IMR-90 (cell line): Measurements from ENCODE around the gene USP28. TPM values are rescaled to one million over a fixed set of nuclear protein-coding genes. Genes with fewer than 3 reads are reported as not detected.

Source experiments
- ATAC-seq: fragments of 200-7000 bp; cut with Tn5 transposase; 2 replicates; pipeline ENCODE4 v1.9.1; 2020; ENCODE audit warnings: low read depth, mild to moderate bottlenecking, moderate library complexity
- BruUV-seq: library from RNA; stranded (reverse); fragments of 400-500 nt; replicated peaks from 2 replicates; lab custom pipeline; 2021; lab: Mats Ljungman, UMichigan
- CTCF ChIA-PET: fragments of 300-600 bp; formaldehyde crosslinking; extraction: SDS; loops from one replicate; lab custom pipeline; 2021; ENCODE audit warnings: antibody characterized with exemption; lab: Yijun Ruan, JAX
- POLR2A ChIA-PET: fragments of 300-600 bp; sonication (Branson Sonifier 250); formaldehyde crosslinking; loops from one replicate; lab custom pipeline; 2022; ENCODE audit warnings: antibody characterized with exemption; ENCODE audit not compliant: unreplicated experiment; lab: Charles Lee
- DNase-seq: peaks from one replicate; pipeline ENCODE4 v3.0.0; 2013
- H2AFZ ChIP-seq: replicated peaks from 2 replicates; pipeline ENCODE3; 2013; ENCODE audit warnings: low read length, mild to moderate bottlenecking; ENCODE audit not compliant: poor library complexity
- H2AK5ac ChIP-seq: 2 replicates; pipeline ENCODE4 v1.6.1; 2013; ENCODE audit warnings: low read depth, low read length, inconsistent platforms
- H2AK9ac ChIP-seq: replicated peaks from 2 replicates; pipeline ENCODE3; 2013; ENCODE audit warnings: mild to moderate bottlenecking, low read depth, low read length, moderate library complexity; ENCODE audit not compliant: poor library complexity
- H2BK120ac ChIP-seq: 2 replicates; pipeline ENCODE4 v1.6.1; 2013; ENCODE audit warnings: low read depth, low read length, inconsistent platforms
- H2BK15ac ChIP-seq: 3 replicates; pipeline ENCODE4 v1.6.1; 2013; ENCODE audit warnings: low read depth, low read length, inconsistent platforms
- H2BK20ac ChIP-seq: 2 replicates; pipeline ENCODE4 v1.6.1; 2013; ENCODE audit warnings: low read depth, mild to moderate bottlenecking, inconsistent platforms, low read length, moderate library complexity
- H2BK5ac ChIP-seq: 2 replicates; pipeline ENCODE4 v1.6.1; 2013; ENCODE audit warnings: mild to moderate bottlenecking, low read depth, low read length, inconsistent platforms; ENCODE audit not compliant: poor library complexity, severe bottlenecking
- H3K14ac ChIP-seq: replicated peaks from 2 replicates; pipeline ENCODE4 v1.6.1; 2013; ENCODE audit warnings: low read depth, low read length, inconsistent platforms
- H3K18ac ChIP-seq: 2 replicates; pipeline ENCODE4 v1.6.1; 2013; ENCODE audit warnings: low read depth, low read length, control low read depth
- H3K23ac ChIP-seq: 2 replicates; pipeline ENCODE4 v1.6.1; 2013; ENCODE audit warnings: low read depth, low read length, inconsistent platforms
- H3K27ac ChIP-seq: 2 replicates; pipeline ENCODE4 v1.5.1; 2013; ENCODE audit warnings: mild to moderate bottlenecking, control low read depth, low read length; ENCODE audit not compliant: insufficient read depth
- H3K27me3 ChIP-seq: 2 replicates; pipeline ENCODE4 v1.6.1; 2013; ENCODE audit warnings: low read length; ENCODE audit not compliant: control insufficient read depth, insufficient read depth
- H3K36me3 ChIP-seq: 2 replicates; pipeline ENCODE4 v1.6.1; 2013; ENCODE audit warnings: low read length, mixed read lengths; ENCODE audit not compliant: control insufficient read depth, insufficient read depth
- H3K4ac ChIP-seq: 2 replicates; pipeline ENCODE4 v1.6.1; 2013; ENCODE audit warnings: low read depth, low read length, inconsistent platforms
- H3K4me1 ChIP-seq: 2 replicates; pipeline ENCODE4 v1.6.1; 2013; ENCODE audit warnings: low read length, mixed read lengths; ENCODE audit not compliant: control insufficient read depth, insufficient read depth
- H3K4me2 ChIP-seq: 2 replicates; pipeline ENCODE4 v1.6.1; 2013; ENCODE audit warnings: low read depth, mild to moderate bottlenecking, control low read depth, low read length, moderate library complexity
- H3K4me3 ChIP-seq: 2 replicates; pipeline ENCODE4 v1.5.1; 2013; ENCODE audit warnings: low read depth, mild to moderate bottlenecking, control low read depth, low read length, moderate library complexity; ENCODE audit not compliant: insufficient read depth
- H3K56ac ChIP-seq: 2 replicates; pipeline ENCODE4 v1.6.1; 2013; ENCODE audit warnings: low read length, inconsistent platforms; ENCODE audit not compliant: insufficient read depth; ENCODE audit errors: extremely low read depth
- H3K79me1 ChIP-seq, 2 experiments: 2 replicates each; pipeline ENCODE4 v1.6.1; 2013; ENCODE audit warnings: low read length in 2 of 2, inconsistent platforms in 1 of 2, low read depth in 1 of 2
- H3K9ac ChIP-seq: 2 replicates; pipeline ENCODE4 v1.6.1; 2013; ENCODE audit warnings: low read depth, low read length, control low read depth
- H3K9me1 ChIP-seq: 2 replicates; pipeline ENCODE4 v1.6.1; 2013; ENCODE audit warnings: low read length, inconsistent platforms; ENCODE audit not compliant: insufficient read depth
- H3K9me3 ChIP-seq: 2 replicates; pipeline ENCODE4 v1.6.1; 2013; ENCODE audit warnings: low read length; ENCODE audit not compliant: control insufficient read depth, insufficient read depth
- H4K20me1 ChIP-seq: 2 replicates; pipeline ENCODE4 v1.6.1; 2013; ENCODE audit warnings: low read length, inconsistent platforms; ENCODE audit not compliant: insufficient read depth
- H4K5ac ChIP-seq: 2 replicates; pipeline ENCODE4 v1.6.1; 2013; ENCODE audit warnings: mild to moderate bottlenecking, low read depth, low read length, control low read depth
- H4K8ac ChIP-seq, 2 experiments: 2 replicates each; pipeline ENCODE4 v1.6.1; 2013; ENCODE audit warnings: low read depth in 2 of 2, low read length in 2 of 2, control low read depth in 1 of 2, inconsistent platforms in 1 of 2
- H4K91ac ChIP-seq: 2 replicates; pipeline ENCODE4 v1.6.1; 2013; ENCODE audit warnings: low read depth, low read length, inconsistent platforms; ENCODE audit not compliant: insufficient read depth
- CTCF ChIP-seq: conservative IDR thresholded peaks from 2 replicates; pipeline ENCODE4 v1.5.1; 2012; ENCODE audit warnings: mild to moderate bottlenecking, low read depth, low read length, improper control_type of control experiment
- ELK1 ChIP-seq: fragments of 150-350 bp; IDR thresholded peaks from 2 replicates; pipeline ENCODE4 v1.6.1; 2016; ENCODE audit warnings: low read depth, mild to moderate bottlenecking, low read length, moderate library complexity, borderline replicate concordance
- MAZ ChIP-seq: IDR thresholded peaks from 2 replicates; pipeline ENCODE4 v1.6.1; 2012; ENCODE audit warnings: low read depth, mild to moderate bottlenecking, low read length, improper control_type of control experiment, moderate library complexity, borderline replicate concordance
- MXI1 ChIP-seq: IDR thresholded peaks from 2 replicates; pipeline ENCODE4 v1.6.1; 2012; ENCODE audit warnings: low read depth, mild to moderate bottlenecking, low read length, moderate library complexity, borderline replicate concordance
- POLR2A ChIP-seq: IDR thresholded peaks from 2 replicates; pipeline ENCODE4 v1.6.1; 2012; ENCODE audit warnings: mild to moderate bottlenecking, low read depth, low read length
- RCOR1 ChIP-seq: IDR thresholded peaks from 2 replicates; pipeline ENCODE4 v1.6.1; 2012; ENCODE audit warnings: mild to moderate bottlenecking, low read length, improper control_type of control experiment; ENCODE audit not compliant: insufficient replicate concordance
- RFX5 ChIP-seq: IDR thresholded peaks from 2 replicates; pipeline ENCODE4 v1.8.0; 2012; ENCODE audit warnings: low read depth, mild to moderate bottlenecking, low read length, moderate library complexity
- SMC3 ChIP-seq: fragments of 150-350 bp; IDR thresholded peaks from 2 replicates; pipeline ENCODE4 v1.6.1; 2016; ENCODE audit warnings: low read depth, mild to moderate bottlenecking, antibody characterized with exemption, low read length, moderate library complexity
- WGBS, 2 experiments: methylation state at CpG; one replicate each; pipeline versions ENCODE4 v1.1.5 to v1.1.7; 2013; ENCODE audit warnings: missing lambda C conversion rate in 2 of 2; ENCODE audit not compliant: insufficient read length in 1 of 2; ENCODE audit errors: extremely low coverage in 2 of 2; 5-methylcytosine and 5-hydroxymethylcytosine counted together
- dilution Hi-C: fragments of 300-500 bp; cut with HindIII; formaldehyde crosslinking; loops from one replicate; pipeline ENCODE4 v1.14.3; 2018; ENCODE audit warnings: low sequenced_read_pairs; ENCODE audit not compliant: unreplicated experiment
- in situ Hi-C: fragments of 300-500 bp; cut with MboI; formaldehyde crosslinking; loops from 3 replicates; pipeline ENCODE4 v1.14.3; 2019; ENCODE audit warnings: low sequenced_read_pairs, inconsistent platforms, mixed read lengths
- intact Hi-C: fragments of 100-400 bp; cut with micrococcal nuclease; formaldehyde crosslinking; loops from 2 replicates; pipeline ENCODE4 v1.10.0; 2022
- polyA plus RNA-seq, 3 experiments: library from polyadenylated mRNA; depleted of rRNA; stranded (reverse); fragments of >200 nt; gene quantifications; 2 replicates each; pipeline ENCODE4 v1.2.3, GENCODE V29; 2012; ENCODE audit warnings: low replicate concordance in 1 of 3
- total RNA-seq: library from RNA; depleted of rRNA; stranded (reverse); fragments of >200 nt; gene quantifications from 2 replicates; pipeline ENCODE4 v1.2.3, GENCODE V29; 2012

The USP28 gene
- total and polyA plus RNA-seq, 2 of the 4 experiments (the other 2 are of a cell fraction) = 17.0 to 36.0 TPM

- Histone ChIP-seq H3K27ac (no peak overlapping the region), H2AFZ (no peak overlapping the region), H4K91ac (no peak overlapping the region), H3K9me3 (no peaks in the 10 kb centered on the region), H4K20me1 (no peaks in the 10 kb centered on the region), H3K36me3 (no peaks in the 10 kb centered on the region; the same call in 1 of the 2 replicates), H4K8ac (0 out of 4 replicates have a peak overlapping the region, but pooled peaks of 1 of the 2 experiments have one; percentile 20), H2AK9ac (no peak overlapping the region), H2BK120ac (no peak overlapping the region), H2BK5ac (no peak overlapping the region), H3K56ac (no peak overlapping the region), H3K4me2 (no peak overlapping the region; the same call in 1 of the 2 replicates), H3K9ac (no peak overlapping the region), H3K23ac (no peak overlapping the region), H3K4me1 (peaks cover 2% of the 10 kb centered on the region; the same call in 1 of the 2 replicates), H3K4me3 (peak overlapping the region; percentile 90), H3K4ac (no peak overlapping the region), H3K79me1 (peaks cover 4 to 23% of the 10 kb centered on the region in 2 experiments), H3K9me1 (no peaks in the 10 kb centered on the region), H3K27me3 (peaks cover 3% of the 10 kb centered on the region), H4K5ac (no peak overlapping the region), H3K18ac (no peak overlapping the region), H2AK5ac (no peak overlapping the region), H2BK20ac (no peak overlapping the region; the same call in 1 of the 2 replicates), H2BK15ac (no peak overlapping the region), H3K14ac (no peak overlapping the region)
- ATAC-seq = no peak
- dilution Hi-C loops (no loop called here), in situ Hi-C loops (no loop called here), intact Hi-C loops (no loop called here)
- POLR2A ChIA-PET = no interaction called here
- no peak for DNase-seq
- no TSS peak for BruUV-seq
- CTCF ChIA-PET = interaction anchor here (0.6 to 1.2 kb wide), 3 partner anchors 42 to 1522 kb away, joined by 3 read pairs; no protein-coding TSS in a partner anchor
- no CpG with 5 or more reads among the region's 1 CpG for WGBS, 2 experiments
- no peak for TF ChIP-seq MXI1
- no peak for TF ChIP-seq ELK1
- TF ChIP-seq RFX5 = no peak
- no peak for TF ChIP-seq CTCF
- TF ChIP-seq RCOR1 = no peak
- TF ChIP-seq POLR2A = no peak
- no peak for TF ChIP-seq SMC3
- no peak for TF ChIP-seq MAZ
These were observed 101.2 kb downstream of the USP28 start for GRCh38 chr11:113774174-113774503.
